ENCODE measurements around the gene MEF2D. TPM values are rescaled to one million over a fixed set of nuclear protein-coding genes. Genes with fewer than 3 reads are reported as not detected.
A peak's percentile ranks its signal among the peaks of the same experiment; 100 is the strongest.

MEF2D gene
- polyA plus RNA-seq, 3 donors, result 21.1 to 31.7 (median 25.8) TPM

GRCh38 chr1:156504821-156505678, 4.5 kb upstream of the MEF2D start:
- peak; percentile 97 to 99 (median 98) for DNase-seq (ENCODE audit: extremely low read depth in 1 of 11, low read depth in 9 of 11, low spot score in 4 of 11)

- no peak for DNase-seq (ENCODE audit: extremely low read depth in 1 of 11, low read depth in 9 of 11, low spot score in 4 of 11)
Measured at GRCh38 chr1:156504438-156504813, 3.9 kb upstream of the MEF2D start.

DNA sequence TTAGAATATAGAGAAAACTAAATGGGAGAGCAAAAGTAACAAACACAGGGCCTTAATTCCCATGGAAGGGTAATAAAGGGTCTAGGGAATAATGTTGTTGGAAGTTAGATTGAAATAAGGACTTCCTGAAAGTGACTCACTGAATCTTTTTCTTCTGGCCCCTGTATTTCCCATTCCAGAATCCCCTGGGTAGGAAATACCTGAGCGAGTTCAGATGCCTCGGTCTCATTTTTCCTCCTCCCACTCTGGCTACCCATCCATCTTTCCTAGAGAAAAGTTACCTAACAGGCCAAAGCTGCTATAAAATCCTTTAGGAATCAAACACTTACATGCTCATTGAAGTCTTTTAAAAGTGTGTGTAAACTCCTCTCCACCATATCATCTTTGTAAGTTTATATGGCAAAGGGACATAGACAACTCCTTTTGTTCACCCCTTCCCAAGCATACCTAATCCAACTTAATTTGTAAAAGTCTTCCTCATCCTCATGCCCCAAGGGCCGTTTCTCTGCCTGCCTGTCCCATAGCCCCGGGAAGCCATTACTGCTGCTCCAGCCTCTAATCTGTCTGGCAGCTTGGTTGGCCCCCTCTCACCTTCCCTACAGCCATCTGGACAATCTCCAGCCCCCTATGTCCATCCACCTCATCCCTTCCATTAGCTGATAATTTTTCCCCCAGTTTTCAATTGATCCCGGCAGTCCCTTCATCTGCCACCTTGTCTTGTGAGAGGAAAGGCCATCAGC, 3.3 kb upstream of the MEF2D start:
- DNase-seq (ENCODE audit: extremely low read depth in 1 of 11, low read depth in 9 of 11, low spot score in 4 of 11), result no peak

DNA sequence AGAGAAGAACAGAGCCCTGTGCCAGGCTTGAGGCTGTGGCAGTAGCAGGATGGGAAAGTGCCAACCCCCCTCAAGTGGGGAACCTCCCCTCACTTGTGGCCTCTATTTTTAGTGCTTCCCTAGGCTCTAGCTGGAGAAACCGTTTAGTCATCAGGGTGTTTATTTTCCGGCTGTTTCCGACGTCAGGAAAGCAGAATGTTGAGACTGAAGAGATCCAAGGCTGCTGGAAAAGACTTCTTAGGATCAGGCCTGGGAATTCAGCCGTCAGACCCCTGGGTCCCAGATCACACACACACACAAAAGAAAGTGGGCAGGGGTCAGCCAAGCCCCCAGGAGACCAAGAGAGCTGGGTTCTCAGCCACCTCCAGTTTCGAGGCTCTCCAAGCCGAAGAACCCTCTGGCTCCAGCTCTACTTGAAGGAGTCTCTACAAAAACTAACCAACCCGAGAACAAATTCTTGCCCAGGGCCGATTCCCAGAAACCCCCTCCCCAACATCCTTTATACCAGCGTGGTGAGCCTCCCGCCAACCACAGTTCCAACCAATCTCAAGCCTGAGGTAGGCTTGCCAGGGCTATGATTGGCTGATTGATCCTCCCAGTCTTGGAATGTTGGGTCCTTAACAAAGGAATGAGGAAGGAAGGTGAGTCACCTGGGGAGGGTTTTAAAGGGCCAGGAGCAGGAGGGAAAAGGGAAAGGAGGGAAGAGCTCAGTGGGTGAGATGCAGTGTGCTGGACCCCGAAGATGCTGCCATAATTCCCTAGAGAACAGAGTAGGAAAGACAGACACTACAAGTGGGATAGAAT, 2.5 kb upstream of the MEF2D start:
- DNase-seq (ENCODE audit: extremely low read depth in 1 of 11, low read depth in 9 of 11, low spot score in 4 of 11), result peak in 2 of 11 donors; percentile 46 to 69

- DNase-seq (ENCODE audit: extremely low read depth in 1 of 11, low read depth in 9 of 11, low spot score in 4 of 11), result no peak
Measured at GRCh38 chr1:156502391-156502893, 1.9 kb upstream of the MEF2D start.

GRCh38 chr1:156500793-156501506, 375 bp upstream of the MEF2D start:
- peak in 10 of 11 donors; percentile 85 to 95 (median 94) for DNase-seq (ENCODE audit: extremely low read depth in 1 of 11, low read depth in 9 of 11, low spot score in 4 of 11)

GRCh38 chr1:156499842-156500542, 583 bp downstream of the MEF2D start:
- DNase-seq (ENCODE audit: extremely low read depth in 1 of 11, low read depth in 9 of 11, low spot score in 4 of 11), result peak in 1 of 11 donors; percentile 58

DNA sequence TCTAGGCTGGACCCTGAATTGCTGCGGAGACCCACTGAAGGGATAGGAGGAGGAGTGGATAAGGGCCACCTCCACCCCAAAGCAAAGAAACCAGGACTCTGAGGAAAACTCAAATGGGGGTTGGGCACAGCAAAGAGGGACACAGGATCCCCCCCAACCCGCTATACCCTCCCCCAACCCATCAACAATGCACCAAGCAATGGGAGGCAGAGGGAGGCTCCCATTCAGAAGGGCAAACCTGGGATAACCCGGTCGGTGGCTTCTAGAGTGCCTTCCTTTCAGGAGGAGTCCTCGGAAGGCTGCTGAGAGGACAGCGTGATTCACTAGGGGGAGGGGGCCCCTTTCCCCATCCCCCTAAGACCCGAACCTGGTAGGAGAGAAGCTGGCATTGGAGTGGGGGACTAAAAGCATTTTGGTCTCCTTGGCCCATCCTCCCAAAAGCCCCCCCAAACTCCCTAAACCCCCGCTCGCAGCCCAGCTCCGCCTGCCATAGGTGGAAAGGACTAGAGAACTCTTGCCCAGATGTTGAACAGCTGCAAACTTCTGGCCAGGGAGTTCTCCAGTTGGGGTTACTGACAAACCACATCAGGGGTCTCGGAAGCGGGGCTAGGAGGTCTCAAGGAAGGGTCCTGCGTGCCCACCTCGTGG, 1.3 kb downstream of the MEF2D start:
- peak in 1 of 11 donors; percentile 32 for DNase-seq (ENCODE audit: extremely low read depth in 1 of 11, low read depth in 9 of 11, low spot score in 4 of 11)

GRCh38 chr1:156498432-156499193, 2.0 kb downstream of the MEF2D start:
- DNase-seq (ENCODE audit: extremely low read depth in 1 of 11, low read depth in 9 of 11, low spot score in 4 of 11), result no peak

DNA sequence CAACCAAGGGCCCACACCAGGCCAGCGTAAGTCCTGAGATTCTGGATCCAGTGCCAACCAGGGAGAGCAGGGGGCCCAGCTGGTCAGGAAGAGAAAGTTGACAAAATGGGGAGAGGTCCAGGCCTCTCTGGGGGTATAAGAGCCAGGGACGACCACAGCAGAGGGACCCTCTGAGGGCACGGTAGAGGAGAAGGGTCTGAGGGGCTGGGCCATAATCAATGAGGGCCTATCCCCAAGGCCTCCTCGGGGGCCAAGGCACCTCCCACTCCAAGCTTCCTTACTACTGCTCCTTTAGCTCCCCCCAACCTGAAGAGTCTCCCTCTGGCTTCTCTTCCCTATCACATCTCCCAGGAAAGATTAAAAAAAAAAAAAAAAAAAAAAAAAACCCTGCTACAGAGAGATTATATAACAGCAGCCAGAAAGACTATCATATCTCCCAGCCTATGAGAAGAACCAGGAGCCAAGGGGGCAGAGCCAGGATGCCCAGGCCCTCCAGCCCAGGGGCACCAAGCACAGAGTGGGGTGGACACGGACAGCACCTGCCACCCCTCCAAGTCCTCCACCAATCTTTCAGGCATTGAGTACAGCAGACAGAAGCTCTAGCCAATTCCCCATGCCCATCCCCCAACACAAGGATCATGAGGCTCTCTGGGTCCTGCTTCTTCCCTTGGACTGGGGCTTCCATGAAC, 2.7 kb downstream of the MEF2D start:
- no peak for DNase-seq (ENCODE audit: extremely low read depth in 1 of 11, low read depth in 9 of 11, low spot score in 4 of 11)

GRCh38 chr1:156497078-156497742, 3.4 kb downstream of the MEF2D start:
- no peak for DNase-seq (ENCODE audit: extremely low read depth in 1 of 11, low read depth in 9 of 11, low spot score in 4 of 11)

- no peak for DNase-seq (ENCODE audit: extremely low read depth in 1 of 11, low read depth in 9 of 11, low spot score in 4 of 11)
Measured at GRCh38 chr1:156496211-156496761, 4.3 kb downstream of the MEF2D start.

DNA sequence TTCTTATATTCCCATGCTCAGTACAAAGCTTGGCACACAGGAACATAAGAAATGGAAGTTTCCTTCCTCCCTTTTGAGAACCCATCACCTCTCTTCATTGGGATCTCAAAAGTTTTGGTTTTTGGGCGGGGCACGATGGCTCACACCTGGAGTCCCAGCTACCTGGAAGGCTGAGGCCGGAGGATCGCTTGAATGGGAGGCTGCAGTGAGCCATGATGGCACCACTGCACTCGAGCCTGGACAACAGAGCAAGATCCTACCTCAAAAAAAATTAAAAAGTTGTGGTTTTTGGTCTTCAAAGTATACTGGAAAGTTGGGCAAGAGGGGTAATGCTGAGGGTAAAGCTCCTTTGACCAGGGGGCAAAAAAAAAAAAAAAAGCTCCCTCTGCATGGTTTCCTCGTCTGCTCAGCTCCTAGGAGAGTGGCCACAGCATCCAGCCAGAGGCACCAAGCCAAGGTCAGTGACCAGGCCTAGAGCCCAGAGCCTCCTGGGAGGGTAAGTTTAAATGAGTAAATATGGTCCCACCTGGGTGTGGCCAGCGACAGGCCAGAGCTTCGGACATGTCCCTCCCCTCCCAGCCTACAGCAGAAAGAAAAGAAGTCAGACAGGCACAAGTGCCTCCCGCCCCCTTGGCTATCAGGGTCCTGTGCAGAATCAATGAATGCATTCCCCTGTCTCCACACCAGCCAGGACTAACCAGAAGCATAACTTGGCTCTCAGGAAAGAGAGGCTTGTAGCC, 5.0 kb downstream of the MEF2D start:
- DNase-seq (ENCODE audit: extremely low read depth in 1 of 11, low read depth in 9 of 11, low spot score in 4 of 11), result no peak

GRCh38 chr1:156494309-156494895, 6.2 kb downstream of the MEF2D start:
- DNase-seq (ENCODE audit: extremely low read depth in 1 of 11, low read depth in 9 of 11, low spot score in 4 of 11), result no peak

- no peak for DNase-seq (ENCODE audit: extremely low read depth in 1 of 11, low read depth in 9 of 11, low spot score in 4 of 11)
Measured at GRCh38 chr1:156493742-156494141, 6.8 kb downstream of the MEF2D start.
